Ammon's horn (tissue), 1 donor: Measurements from ENCODE around the gene TIMP3.

ENCODE experiments used
- DNase-seq: peaks from one replicate; pipeline ENCODE4 v3.0.0-alpha.2; 2016; ENCODE audit warnings: low spot score

TIMP3 gene

DNA sequence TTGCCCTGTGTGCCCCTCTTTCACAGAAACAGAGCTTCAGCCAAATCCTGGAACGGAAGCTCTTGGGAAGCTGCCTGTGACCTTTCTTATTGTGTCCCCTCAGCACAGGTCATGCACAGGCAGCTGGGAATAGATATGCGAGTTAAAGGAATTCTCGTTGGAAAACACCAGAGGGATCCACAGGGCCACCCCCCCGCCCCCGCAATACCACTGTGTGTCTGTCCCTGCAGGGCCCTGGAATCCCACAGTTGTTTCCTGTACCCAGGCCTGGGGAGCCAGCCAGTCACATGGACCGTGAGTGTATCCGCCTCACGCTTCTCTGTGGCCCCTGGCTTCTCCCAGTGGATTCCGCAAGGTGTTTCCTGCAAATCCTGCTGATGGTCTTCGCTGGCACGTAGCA lies 29.0 kb downstream of the TIMP3 start:
- DNase-seq = no peak

DNA sequence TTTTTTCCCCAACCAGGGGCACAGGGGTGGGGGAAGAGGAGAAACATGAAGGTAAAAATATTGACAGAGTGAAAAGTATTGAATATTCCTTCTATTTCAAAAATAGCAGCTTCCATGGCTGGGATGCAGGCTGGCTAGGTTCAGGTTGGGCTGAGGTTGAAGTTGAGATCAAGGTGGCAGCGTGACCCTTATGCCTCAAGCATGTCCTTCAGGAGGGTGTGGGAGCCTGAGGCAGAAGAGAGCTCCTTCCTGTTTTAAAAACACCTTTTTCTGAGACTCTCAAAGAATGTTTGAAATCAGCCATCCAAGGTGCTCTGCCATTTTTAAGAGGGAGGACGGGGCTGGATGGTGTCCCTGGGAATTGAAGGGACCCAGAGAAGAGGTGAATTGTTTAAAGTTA lies 29.5 kb downstream of the TIMP3 start:
- no peak for DNase-seq

DNA sequence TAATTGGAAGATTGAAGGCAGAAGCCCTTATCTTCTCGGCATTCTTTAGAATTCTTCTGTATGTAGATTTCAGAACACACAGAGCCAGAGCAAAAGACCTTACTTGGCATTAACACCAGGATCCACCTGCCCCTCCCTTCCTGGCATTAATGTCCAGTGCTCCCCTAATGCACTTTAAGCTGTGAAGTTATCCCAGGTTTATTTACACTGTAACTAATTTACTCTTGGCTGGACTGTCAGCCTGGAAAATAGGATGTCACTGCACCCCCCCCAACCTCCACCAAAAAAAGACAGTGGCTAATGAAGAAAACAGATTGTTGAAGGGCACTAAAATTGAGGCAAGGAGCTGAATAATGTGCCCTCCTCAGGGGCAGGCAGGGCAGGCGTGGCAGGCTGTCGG lies 30.1 kb downstream of the TIMP3 start:
- DNase-seq = no peak

DNA sequence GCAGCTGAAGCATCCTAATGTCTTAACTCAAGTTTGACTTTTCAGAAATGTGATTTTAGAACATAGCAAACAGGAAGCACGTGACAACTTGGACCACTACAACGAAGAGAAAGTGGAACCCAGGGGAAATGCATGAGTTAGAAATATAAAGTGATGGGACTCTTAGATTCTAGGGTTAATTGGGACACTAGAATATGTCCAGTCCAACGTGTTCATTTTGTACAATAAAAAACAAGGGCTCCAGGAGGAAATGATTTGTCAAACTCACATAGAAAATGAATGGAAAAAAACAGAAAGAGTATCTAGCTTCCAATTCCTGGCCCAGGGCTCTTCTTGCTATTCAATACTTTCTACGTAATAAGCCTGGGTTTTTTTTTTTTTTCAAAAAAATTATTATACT lies 30.7 kb downstream of the TIMP3 start:
- DNase-seq = no peak

DNA sequence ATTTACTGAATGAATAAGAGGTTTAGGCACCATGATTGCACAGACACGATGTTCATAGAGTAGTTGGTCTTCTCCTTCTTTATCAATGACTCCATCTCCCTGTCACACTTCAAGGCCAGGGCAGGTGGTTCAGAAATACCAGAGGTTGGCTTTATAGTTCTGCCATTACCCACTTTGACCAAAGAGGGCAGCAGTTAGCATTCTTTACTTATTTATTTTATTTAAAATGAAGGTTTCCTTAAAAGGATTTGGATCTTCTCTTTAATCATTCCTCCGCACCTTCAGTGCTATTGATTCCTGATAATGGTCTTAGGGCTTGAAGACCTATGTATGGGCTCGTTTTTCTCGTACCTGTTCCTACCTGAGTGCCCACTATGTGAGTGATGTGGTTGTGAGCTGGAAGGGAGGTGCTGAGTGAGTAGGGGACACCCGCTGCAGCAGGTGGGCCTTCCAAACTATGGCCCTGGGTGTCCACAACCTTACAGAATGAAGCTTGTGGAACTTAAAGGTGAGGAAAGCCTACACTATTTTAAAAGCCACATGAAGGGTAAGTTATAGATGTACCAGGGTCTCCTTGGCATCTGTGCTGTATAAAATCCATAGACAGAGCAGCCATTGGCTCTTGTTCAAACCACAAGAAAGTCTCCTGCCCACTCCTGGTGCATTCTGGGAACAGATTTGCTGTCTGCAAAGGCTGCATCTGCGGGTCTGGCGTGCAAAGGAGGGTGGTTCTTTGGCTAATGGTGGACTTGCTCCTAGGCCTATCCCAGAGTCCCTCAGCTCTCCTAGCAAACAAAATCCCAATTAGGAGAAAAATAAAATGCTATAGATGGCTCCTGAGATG lies 35.0 kb downstream of the TIMP3 start:
- DNase-seq = no peak

DNA sequence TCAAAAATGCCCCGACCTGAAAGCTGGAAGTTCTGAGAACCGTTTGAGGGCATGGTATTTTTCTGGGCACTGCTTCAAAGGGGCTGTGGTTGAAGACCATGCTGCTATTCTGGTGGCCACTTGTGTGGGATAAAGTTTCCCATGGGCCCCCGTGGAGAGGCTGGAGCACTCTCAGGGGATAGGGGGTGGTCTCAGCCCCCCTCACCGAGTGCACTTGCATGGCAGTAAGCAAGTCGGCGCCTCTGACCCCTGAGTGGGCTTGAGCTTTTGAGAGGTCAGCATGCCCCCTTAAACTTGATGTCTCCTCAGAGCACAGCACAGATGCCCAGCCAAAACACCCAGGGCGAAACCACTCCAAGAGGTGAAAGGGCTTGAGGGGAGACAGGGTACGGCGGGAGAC lies 35.6 kb downstream of the TIMP3 start:
- DNase-seq = no peak

DNA sequence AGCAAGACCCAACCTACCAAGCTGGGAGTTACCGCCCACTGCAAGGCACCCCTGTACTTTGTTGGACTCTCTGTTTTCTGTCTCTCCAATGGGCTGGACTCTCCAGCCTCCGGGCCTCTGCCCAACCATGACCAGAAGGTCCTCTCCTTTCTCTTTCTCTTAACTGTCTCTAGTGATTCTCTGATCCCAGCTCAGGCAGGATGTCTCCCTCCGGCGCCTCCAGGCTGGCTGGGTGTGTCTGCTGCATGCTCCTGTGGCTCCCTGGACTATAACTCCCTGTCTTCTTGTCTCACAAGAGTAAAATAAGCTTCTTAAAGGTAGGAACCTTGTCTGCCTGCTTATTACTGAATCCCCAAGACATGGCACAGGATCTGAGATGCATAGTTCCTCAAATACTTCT lies 36.3 kb downstream of the TIMP3 start:
- no peak for DNase-seq

DNA sequence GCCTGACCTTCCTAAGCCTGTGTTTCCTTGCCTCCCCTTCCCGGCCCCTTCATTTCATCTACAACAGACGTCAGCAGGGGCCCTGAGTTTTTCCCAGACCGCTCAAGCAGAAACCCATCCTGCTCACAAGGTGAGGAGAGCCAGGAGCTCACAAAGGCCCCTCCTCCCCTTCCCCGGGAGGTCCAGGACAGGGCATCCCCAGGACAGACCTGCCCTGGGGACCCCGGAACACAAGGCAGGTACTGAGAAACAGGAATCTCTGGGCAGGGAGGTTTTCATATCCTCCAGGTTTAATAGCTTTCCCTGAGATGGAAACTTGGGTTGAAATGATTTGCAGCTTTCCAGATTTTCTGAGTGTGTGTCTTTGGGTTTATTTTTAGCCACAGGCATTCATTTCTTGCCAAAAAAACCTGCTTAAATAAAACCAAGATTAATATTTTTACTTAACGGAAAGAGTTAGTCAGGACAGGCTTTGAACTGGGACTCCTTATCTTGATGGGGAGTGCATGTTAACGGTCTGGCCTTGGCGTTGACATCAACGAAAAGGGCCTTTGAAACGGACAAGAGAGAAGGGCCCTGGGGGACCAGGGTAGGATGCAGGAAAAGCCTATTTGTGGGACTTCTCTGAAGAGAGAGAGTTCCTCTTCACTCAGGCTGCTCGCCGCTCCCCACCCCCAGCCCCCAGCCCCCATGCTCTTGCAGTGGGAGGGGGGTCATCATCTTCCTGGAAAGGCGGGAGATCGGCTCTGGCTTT lies 38.5 kb downstream of the TIMP3 start:
- DNase-seq = no peak

DNA sequence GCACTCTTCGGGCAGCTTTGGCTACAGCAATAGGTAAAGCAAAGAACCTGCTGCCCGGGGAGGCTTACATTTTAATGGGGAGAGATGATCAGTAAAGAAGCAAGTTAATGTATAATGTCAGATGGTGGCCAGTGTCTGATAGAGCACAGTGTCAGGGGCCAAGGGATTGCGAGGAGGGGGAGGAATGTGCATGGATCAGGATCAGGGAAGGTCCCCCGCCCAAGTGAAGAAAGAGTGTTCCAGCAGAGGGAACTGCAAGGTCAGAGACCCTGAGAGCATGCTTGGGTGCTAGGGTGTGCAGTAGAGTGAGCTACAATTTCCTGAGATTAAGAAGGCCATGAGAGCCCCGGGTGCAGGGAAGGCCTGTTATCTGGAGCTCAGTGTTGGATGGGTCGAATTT lies 39.7 kb downstream of the TIMP3 start:
- no peak for DNase-seq

DNA sequence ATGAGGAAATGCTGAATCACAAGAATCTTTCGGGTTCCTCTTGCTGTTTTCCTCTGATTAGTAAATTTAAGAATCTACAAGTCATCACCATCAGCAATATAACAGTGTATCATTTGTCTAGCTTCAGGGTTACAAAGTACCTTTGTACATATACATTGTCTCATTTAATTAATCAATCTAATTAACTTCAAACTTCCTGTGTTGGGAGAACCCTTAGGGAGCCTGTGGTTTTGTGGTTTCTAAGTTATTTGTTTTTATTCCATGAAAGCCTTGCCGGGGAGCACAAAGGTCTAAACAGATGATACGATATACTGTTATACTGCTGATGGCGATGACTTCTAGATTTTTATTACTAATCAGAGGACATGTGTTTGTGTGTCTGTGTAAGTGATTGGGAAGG lies 41.0 kb downstream of the TIMP3 start:
- no peak for DNase-seq

DNA sequence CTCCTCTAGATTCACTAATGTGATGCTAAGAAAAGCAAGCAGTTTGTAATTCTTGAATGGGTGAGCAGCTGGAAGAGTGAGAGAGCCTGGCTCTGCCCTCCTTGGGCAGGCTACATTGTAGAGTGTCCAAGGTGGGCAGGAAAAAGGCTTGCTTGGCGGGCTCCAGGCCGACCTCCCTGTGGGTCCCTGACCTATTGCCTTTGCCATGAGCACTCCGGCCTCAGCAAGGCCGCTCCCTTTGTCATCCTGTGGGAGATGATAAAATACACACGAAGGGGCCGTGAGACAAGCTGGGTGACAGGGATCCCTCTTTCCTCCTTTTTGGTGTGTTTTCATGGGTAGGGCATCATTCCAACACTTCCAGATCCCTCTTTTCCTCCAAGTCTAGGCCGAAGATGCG lies 41.8 kb downstream of the TIMP3 start:
- DNase-seq = no peak

DNA sequence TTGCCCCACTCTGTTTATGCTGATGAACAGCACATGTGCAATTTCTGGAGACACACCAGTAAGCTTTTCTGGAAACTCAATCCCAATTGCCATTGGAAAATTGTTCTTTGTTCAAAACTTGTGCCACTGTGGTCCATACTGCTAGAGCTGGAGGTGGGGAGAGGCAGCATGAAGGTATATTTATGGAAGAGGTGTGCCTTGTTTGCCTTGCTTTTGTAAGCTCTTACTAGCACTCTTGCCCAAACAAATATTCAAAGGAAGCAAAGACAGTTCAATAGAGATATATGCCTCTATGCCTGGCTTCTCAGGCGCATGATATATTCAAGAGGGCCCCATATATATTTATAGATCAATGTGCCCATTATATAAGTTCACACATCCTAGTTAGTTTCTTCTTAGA lies 42.7 kb downstream of the TIMP3 start:
- no peak for DNase-seq

DNA sequence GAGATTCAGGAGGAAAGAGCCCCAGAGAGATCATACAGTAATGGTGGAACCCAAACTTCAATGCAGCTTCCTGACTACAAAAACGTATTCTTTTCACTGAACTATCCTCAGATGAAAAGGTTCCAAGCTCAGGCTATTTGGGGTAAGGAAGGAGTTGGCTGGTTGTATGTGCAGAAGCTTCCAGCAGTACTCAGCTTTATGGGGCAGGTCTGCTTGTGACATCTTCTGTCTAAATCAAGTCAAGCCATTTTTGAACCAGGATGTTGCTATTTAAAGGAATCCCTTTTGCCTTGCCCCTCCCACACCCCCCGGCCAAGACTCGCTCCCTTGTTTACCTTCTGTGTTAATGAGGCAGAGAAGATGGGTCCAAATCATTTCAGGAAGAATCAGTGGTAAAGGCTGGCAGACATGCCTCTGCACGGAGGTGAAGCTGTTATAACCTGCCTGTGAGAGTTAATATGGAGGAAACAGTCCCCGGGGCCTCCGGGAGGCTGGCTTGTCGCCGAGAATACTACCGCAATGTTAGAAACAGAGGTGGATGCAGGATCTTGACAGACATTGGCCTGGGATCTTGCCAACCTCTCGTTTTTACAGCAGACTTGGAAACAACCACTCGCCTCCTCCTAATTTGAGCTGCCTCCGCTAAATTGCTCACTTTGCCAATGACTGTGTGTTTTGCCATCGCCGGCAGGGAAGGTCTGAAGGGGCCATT lies 45.4 kb downstream of the TIMP3 start:
- DNase-seq = no peak

DNA sequence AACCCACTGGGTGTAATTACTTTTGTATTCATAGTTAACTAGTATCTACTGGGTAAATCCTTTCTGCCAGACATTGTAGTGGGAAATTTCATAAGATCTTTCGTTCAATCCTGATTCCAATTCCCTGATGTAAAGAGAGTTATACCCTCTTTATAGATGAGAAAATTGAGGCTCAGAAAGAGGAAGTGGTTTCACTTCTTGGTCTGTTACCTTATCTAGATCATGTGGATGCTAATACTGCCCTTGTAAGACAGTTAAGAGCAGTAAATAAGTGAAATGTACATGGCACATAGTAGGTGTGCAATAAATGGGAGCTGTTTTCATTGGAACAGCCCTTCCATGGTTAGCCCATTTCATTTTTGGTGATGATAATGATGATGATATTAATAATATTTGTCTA lies 46.7 kb downstream of the TIMP3 start:
- no peak for DNase-seq

DNA sequence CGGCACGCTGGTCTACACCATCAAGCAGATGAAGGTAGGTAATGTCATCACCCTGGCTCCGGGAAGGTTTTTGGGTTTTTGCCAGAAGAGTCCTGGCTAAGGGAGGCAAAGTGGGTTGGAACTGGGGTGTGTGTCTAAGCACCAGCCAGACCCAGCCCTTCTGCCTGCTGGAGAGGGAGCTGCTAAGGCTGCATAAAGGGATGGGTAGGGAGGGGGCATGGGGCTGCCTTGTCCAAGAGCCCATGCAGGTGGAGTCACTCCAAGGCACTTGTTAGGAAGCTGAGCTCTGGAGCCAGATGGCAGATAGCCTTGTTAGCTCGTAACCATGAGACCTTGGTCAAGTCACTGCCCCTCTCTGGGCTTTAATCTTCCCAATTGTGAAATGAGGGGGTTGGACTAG lies 48.0 kb downstream of the TIMP3 start:
- DNase-seq = no peak

DNA sequence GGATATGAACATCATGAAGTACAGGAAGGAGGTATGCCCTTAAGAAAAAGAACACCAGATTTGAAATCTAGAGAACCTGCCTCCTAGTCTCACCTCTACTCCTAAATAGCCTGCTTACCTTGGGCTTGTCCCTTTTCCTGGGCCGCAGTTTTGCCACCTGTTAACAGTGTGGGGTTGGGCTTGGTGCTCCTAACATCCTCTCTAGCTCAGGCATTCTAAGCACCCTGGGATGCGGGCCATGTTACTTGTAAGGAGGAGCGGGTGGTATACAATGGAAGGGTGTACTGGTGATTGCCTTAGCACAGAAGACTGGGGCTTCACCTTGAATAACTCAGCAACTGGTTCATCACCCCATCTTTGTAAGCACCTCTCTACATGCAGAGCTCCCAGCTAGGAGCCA lies 48.7 kb downstream of the TIMP3 start:
- DNase-seq = no peak

DNA sequence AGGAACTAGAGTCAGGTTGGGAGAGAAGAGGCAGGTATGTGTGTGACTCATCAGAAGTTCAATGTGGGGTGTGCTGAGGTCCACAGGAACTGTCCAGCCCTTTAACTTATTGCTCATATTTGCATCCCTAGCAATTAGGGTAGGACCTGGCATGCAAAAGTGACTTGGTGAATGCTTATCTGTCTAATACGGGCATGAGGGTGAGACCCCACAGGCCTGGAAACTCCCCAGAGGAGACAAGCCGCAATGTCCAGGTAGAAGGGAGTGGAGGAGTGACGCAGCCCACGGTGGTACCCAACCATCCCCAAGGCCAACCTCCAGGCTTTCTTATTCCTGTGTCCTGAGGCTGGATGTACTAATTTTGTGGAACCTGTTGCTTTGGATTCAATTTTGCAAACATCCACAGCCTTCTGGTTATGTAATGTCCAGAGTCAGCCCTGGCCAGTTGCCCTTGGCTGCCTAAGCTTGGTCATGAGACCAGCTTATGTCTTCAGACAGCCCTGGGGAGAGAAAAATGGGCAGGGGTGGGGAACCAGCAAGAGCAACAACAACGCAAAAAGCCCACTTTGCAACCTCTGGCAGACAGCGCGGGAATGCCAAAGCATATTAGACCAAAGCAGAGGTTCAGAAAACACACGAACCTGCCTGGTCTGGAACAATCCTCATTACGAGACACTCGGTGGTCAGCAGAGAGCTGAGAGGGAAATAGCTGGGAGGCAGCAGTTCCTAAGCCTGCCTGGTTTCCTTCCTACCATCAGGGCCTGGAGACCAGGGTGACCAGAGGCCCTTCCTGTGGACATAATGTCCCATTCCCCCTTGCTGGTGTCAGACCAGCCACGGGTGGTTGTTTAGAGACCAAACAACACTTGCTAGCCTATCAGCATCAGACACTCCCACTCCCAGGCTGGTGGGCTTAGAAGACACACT lies 49.3 kb downstream of the TIMP3 start:
- DNase-seq = peak; percentile 63

DNA sequence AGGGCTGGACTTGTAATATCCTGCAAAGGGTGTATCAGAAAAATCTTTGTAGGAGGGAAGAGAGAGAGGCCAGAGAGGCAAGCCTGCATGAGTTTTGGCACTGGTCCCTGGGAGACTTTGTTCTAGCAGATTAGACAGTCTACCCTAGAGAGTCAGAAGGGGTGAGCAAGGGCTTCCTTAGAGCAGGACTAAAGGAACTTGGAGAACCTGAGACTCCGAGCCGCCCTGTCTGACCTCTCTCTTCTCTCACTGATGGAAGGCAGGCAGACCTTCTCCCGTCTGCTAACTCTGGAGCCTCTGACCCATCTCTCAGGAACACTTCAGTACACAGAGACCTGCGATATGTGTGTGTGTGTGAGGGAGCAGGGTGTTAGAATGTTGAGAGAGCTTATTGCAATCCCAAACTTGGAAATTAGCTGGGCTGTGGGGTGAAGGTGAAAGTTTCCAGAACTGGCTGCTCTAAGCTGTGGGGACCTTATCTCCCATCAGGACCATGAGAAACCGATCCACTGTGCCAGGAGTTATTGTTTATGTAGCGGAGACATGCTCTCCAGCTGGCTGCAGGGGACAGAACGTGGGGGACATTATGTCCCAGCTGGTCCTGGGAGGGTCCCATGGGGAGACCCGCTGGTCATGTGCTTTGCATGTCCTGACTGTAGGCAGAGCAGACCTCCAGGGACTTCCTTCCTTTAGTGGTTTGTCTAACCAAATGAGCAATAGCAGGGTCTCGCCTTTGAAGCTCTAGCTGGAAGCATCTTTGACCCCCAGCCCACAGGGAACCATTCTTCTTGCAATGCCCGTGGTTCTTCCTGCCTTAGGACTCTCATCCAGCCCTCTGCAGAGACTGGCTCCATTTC lies 51.1 kb downstream of the TIMP3 start:
- no peak for DNase-seq

DNA sequence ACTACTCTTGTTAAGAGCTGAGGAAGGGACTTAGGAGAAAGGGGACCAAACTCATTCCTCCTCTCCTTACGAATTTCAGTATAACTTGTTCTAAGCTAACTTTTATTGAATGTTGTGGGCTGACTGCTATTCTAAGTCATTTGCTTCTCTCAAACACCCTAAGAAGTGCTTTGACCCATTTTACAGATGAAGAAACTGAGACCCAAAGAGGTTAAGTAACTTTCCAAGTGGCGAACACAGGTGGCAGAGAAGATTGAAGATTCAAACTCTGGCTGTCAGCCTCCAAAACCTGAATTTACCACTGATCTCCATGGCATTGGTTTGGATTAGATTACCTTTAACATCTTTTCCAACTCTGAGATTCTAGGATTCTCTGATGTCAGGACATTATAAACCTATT lies 52.2 kb downstream of the TIMP3 start:
- DNase-seq = no peak

DNA sequence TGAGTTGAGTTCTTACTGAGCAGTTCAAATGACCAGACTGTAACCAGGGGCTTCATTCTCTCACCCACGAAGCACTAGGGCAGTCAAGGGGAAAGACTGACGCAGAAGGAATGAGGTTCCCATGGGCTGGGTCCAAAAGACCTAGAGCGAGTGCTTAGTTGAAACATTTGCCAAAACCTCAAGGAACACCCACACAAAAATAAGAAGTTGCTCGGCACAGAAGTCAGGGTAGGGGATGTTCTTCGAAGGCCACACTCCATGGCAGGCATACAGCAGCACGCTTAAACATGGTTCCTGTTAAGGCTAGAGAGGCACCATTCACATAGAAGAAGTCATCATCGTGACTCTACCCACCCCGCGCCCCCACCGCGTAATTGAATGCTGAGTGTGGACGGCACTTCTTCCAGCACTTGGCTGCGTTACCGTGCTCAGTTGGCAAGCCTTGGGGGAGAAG lies 52.9 kb downstream of the TIMP3 start:
- no peak for DNase-seq
